Karpas-422 (cell line): Measurements from ENCODE around the gene NLRP6. TPM values are rescaled to one million over a fixed set of nuclear protein-coding genes. Genes with fewer than 3 reads are reported as not detected.
"Not testable (repeated sequence)": the region's sequence is repeated elsewhere in the genome, so short reads cannot be mapped to it uniquely, and the experiment has no call there.

Experiments used
- DNase-seq: peaks from one replicate; pipeline ENCODE4 v3.0.0-alpha.2; 2015
- H2AFZ ChIP-seq: fragments of 200-600 bp; sonication (generic); 2 replicates; pipeline ENCODE4 v1.6.1; 2014; ENCODE audit warnings: antibody characterized with exemption, low read length, mixed read lengths
- H3K27ac ChIP-seq: fragments of 200-600 bp; sonication (generic); 2 replicates; pipeline ENCODE4 v1.5.1; 2014; ENCODE audit warnings: mild to moderate bottlenecking, low read length, moderate library complexity
- H3K27me3 ChIP-seq: fragments of 200-600 bp; sonication (generic); 2 replicates; pipeline ENCODE4 v1.6.1; 2014; ENCODE audit warnings: low read length, mixed read lengths
- H3K36me3 ChIP-seq: fragments of 200-600 bp; sonication (generic); 2 replicates; pipeline ENCODE4 v1.6.1; 2014; ENCODE audit warnings: low read length, mixed read lengths; ENCODE audit not compliant: insufficient read depth
- H3K4me1 ChIP-seq: fragments of 200-600 bp; sonication (generic); 2 replicates; pipeline ENCODE4 v1.6.1; 2014; ENCODE audit warnings: mild to moderate bottlenecking, low read length, mixed read lengths
- H3K4me2 ChIP-seq: fragments of 200-600 bp; sonication (generic); 2 replicates; pipeline ENCODE4 v1.6.1; 2014; ENCODE audit warnings: low read length, low read depth, mild to moderate bottlenecking; ENCODE audit not compliant: poor library complexity, severe bottlenecking
- H3K4me3 ChIP-seq: fragments of 200-600 bp; sonication (generic); 2 replicates; pipeline ENCODE4 v1.5.1; 2014; ENCODE audit warnings: mild to moderate bottlenecking, antibody characterized with exemption, low read length, mixed read lengths
- H3K79me2 ChIP-seq: fragments of 200-600 bp; sonication (generic); 2 replicates; pipeline ENCODE4 v1.6.1; 2014; ENCODE audit warnings: mild to moderate bottlenecking, low read length, mixed read lengths
- H3K9ac ChIP-seq: fragments of 200-600 bp; sonication (generic); 2 replicates; pipeline ENCODE4 v1.6.0; 2014; ENCODE audit warnings: low read length
- H3K9me2 ChIP-seq: fragments of 200-600 bp; sonication (generic), shearing (Covaris generic); replicated peaks from 2 replicates; pipeline ENCODE4 v1.6.0; 2014; ENCODE audit warnings: mild to moderate bottlenecking, low read length, moderate library complexity; ENCODE audit not compliant: insufficient read depth
- H3K9me3 ChIP-seq: fragments of 300-700, 200-600 bp; sonication (generic); 2 replicates; pipeline ENCODE4 v1.6.1; 2014; ENCODE audit warnings: low read length, mixed read lengths
- H4K20me1 ChIP-seq: fragments of 200-600 bp; sonication (generic); 2 replicates; pipeline ENCODE4 v1.6.1; 2014; ENCODE audit warnings: mild to moderate bottlenecking, antibody characterized with exemption, low read length, low read depth; ENCODE audit not compliant: insufficient read depth
- total RNA-seq: library from RNA; depleted of rRNA; stranded (reverse); fragments of >200 nt; shearing (Covaris generic); gene quantifications from 2 replicates; pipeline ENCODE4 v1.2.3, GENCODE V29; 2014; ENCODE audit warnings: low replicate concordance

NLRP6 gene
- total RNA-seq, 1 experiment from 2014 or later: not detected

DNA sequence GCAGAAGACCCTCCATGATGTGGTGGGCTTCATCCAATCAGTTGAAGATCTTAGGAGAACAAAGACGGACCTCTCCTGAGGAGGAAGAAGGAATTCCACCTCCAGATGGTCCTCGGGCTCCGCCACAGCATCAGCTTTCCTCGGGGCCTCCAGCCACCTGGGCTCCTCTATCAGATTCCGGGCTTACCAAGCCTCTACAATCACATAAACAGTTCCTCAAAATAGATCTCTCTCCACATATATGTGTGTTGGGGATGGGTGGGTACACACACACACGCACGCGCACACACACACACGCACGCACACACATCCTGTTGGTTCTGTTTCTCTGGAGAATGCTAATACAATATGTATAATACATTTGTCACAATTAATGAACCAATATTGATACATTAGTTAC, 18.8 kb upstream of the NLRP6 start:
- Histone ChIP-seq H3K4me3 (no peak overlapping the region), H3K4me1 (peaks cover 17% of the 10 kb centered on the region), H2AFZ (no peak overlapping the region), H3K9ac (no peak overlapping the region), H3K27ac (no peak overlapping the region), H3K9me2 (no peaks in the 10 kb centered on the region), H4K20me1 (no peaks in the 10 kb centered on the region), H3K27me3 (no peaks in the 10 kb centered on the region), H3K4me2 (no peak overlapping the region), H3K36me3 (no peaks in the 10 kb centered on the region), H3K9me3 (no peaks in the 10 kb centered on the region), H3K79me2 (no peaks in the 10 kb centered on the region)
- DNase-seq: no peak

DNA sequence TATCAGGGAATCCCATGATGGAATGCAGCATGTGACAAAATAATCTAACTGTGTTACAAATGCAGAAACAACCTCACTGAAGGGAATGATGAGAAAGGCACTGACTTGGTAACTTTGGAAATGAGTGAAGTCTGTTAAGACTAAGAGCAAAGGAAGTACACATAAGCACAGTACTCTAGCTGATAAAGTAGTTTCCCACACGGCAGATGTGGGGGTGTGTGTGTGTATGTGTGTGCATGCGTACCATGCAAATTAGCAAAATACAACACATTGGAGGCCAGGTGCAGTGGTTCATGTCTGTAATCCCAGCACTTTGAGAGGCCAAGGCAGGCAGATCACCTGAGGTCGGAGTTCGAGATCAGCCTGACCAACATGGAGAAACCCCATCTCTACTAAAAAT, 16.6 kb upstream of the NLRP6 start:
- H3K27me3 ChIP-seq: no peaks in the 10 kb centered on the region
- H3K9me2 ChIP-seq: no peaks in the 10 kb centered on the region
- no peak overlapping the region for H3K4me2 ChIP-seq
- DNase-seq: no peak
- H4K20me1 ChIP-seq: no peaks in the 10 kb centered on the region
- H3K9me3 ChIP-seq: no peaks in the 10 kb centered on the region
- peaks cover 19% of the 10 kb centered on the region for H3K4me1 ChIP-seq
- no peak overlapping the region for H3K4me3 ChIP-seq
- no peaks in the 10 kb centered on the region for H3K79me2 ChIP-seq
- H3K9ac ChIP-seq: no peak overlapping the region
- no peak overlapping the region for H2AFZ ChIP-seq
- no peaks in the 10 kb centered on the region for H3K36me3 ChIP-seq
- no peak overlapping the region for H3K27ac ChIP-seq

DNA sequence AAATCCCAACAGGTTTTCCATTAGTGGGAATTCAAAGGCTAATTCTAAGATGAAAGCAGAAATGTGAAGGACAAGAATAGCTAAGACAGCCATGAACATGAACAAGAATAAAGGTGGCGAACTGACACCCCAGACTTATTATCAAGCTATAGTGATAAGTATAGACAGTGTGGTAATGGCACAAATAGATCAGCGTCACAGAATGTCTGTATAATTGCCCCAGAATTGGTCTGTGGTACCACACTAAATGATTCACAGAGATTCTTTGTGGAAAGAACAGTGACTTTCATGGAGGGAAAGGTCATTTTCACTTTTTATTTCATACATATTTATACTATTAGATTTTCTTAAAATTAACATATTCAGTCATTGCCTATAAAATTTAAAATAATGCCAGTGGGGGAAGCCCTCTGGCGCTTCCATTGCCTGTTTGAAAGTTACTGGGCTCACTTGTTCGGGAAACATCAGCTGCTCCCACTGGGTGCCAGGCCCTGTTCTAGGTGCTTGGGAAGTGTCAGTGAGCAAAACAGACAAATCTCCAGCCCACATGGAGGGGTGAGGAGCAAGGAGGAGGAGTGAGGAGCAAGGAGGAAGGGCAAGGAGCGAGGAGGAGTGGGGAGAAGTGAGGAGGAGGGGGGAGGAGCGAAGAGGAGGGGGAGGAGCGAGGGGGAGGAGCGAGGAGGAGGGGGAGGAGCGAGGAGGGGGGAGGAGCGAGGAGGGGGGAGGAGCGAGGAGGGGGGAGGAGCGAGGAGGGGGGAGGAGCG, 11.3 kb upstream of the NLRP6 start:
- H4K20me1 ChIP-seq: no peaks in the 10 kb centered on the region
- H3K4me3 ChIP-seq: no peak overlapping the region
- peaks cover 29% of the 10 kb centered on the region for H3K4me1 ChIP-seq
- H3K79me2 ChIP-seq: no peaks in the 10 kb centered on the region
- H3K9ac ChIP-seq: no peak overlapping the region
- H3K4me2 ChIP-seq: no peak overlapping the region
- no peaks in the 10 kb centered on the region for H3K9me3 ChIP-seq
- peak; percentile 70 for DNase-seq
- H3K9me2 ChIP-seq: no peaks in the 10 kb centered on the region
- no peak overlapping the region for H3K27ac ChIP-seq
- H2AFZ ChIP-seq: no peak overlapping the region
- no peaks in the 10 kb centered on the region for H3K36me3 ChIP-seq
- H3K27me3 ChIP-seq: no peaks in the 10 kb centered on the region

DNA sequence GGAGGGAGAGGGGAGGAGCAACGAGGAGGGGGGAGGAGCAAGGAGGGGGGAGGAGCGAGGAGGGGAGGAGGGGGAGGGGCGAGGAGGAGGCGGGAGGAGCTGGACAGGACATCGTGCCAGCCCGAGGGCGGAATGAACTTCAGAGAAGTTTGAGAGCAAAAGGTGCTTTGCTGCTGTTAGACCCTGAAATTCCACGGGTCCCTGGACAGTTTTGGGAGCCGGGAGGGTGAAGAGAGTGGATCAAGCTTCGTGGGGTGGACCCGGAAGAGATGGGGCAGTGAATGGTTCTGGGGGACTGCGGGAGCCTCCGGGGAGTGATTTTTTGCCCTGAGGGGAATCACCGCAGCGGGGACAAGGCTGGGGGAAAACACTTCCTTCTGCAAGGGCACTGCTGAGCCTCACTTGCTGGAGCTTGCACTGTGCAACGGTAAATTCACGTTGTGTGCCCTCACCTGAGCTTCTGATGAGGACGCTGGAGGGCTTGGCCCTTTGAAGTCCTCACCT, 10.7 kb upstream of the NLRP6 start:
- Histone ChIP-seq H3K4me3 (peak overlapping the region; percentile 63), H3K27ac (peak overlapping the region; percentile 92)

DNA sequence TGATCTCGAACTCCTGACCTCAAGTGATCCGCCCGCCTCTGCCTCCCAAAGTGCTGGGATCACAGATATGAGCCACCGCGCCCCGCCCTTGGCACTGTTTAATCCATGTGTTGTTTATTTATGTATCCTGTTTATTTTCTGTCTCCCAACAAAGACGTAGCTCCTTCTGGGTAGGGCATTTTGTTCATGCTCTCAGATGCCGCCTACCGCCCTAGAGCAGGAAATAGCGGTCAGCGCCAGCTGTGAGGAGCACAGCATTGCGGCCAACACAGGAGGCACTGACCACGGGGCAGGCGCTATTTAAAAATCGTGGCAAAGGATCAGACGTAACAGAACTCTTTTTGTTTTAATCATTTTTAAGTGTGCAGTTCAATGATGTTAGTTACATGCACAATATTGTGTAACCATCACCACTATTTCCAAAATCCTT, 9.5 kb upstream of the NLRP6 start:
- not testable (repeated sequence) for H3K36me3 ChIP-seq, H3K27me3 ChIP-seq, H3K9me2 ChIP-seq, H3K79me2 ChIP-seq, H4K20me1 ChIP-seq, H2AFZ ChIP-seq, H3K9me3 ChIP-seq
- Histone ChIP-seq H3K9ac (peak overlapping the region; percentile 79), H3K4me1 (peaks cover 29% of the 10 kb centered on the region), H3K4me3 (peak overlapping the region; percentile 63), H3K4me2 (peak overlapping the region; percentile 78), H3K27ac (peak overlapping the region; percentile 92)
- peak; percentile 77 for DNase-seq

More for the DNA sequence above, 10.7 kb upstream of the NLRP6 start:
- Histone ChIP-seq H3K4me2 (peak overlapping the region; percentile 78), H3K79me2 (no peaks in the 10 kb centered on the region), H3K27me3 (no peaks in the 10 kb centered on the region), H3K9ac (peak overlapping the region; percentile 79), H3K9me3 (no peaks in the 10 kb centered on the region), H3K4me1 (peaks cover 29% of the 10 kb centered on the region), H4K20me1 (no peaks in the 10 kb centered on the region), H3K9me2 (no peaks in the 10 kb centered on the region), H2AFZ (peak overlapping the region; percentile 27; the same call in 1 of the 2 replicates), H3K36me3 (no peaks in the 10 kb centered on the region)
- peak; percentile 74 for DNase-seq

DNA sequence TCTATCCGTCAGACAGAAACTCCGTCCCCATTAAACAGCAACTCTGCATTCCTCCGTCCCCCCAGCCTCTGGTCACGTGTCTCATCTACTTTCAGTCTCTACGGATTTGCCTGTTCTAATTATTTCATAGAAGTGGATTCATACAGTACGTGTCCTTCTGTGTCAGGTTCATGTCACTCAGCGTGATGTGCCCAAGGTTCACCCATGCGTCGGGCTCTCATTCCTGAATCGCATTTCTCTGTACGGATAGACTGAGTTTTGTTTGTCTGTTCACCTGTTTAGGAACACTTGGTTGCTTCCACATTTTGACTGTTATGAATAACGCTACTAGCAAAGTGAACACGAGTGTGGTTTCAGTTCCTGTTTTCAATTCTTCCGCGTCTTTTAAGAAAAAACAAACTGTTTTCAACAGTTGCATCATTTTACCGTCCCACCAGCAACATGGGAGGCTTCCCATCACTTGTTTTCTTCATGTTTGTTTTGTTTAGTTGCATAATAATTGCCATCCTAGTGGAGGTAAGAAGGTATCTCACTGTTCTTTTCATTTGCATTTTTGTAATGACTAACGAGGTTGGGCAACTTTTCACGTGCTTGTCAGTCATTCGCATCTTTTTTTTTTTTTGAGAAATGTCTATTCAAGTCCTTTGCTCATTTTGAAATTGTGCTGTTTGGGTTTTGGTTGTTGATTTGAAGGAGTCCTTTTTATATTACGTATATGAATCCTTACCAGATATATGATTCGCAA, 8.9 kb upstream of the NLRP6 start:
- Histone ChIP-seq H3K79me2 (no peaks in the 10 kb centered on the region), H3K9ac (peak overlapping the region; percentile 79), H3K4me3 (peak overlapping the region; percentile 63), H3K27ac (peak overlapping the region; percentile 92), H3K36me3 (no peaks in the 10 kb centered on the region), H3K4me2 (peak overlapping the region; percentile 78), H3K4me1 (peaks cover 29% of the 10 kb centered on the region), H4K20me1 (no peaks in the 10 kb centered on the region), H3K9me2 (no peaks in the 10 kb centered on the region), H2AFZ (peak overlapping the region; percentile 90), H3K9me3 (no peaks in the 10 kb centered on the region), H3K27me3 (no peaks in the 10 kb centered on the region)
- DNase-seq: peak; percentile 94

DNA sequence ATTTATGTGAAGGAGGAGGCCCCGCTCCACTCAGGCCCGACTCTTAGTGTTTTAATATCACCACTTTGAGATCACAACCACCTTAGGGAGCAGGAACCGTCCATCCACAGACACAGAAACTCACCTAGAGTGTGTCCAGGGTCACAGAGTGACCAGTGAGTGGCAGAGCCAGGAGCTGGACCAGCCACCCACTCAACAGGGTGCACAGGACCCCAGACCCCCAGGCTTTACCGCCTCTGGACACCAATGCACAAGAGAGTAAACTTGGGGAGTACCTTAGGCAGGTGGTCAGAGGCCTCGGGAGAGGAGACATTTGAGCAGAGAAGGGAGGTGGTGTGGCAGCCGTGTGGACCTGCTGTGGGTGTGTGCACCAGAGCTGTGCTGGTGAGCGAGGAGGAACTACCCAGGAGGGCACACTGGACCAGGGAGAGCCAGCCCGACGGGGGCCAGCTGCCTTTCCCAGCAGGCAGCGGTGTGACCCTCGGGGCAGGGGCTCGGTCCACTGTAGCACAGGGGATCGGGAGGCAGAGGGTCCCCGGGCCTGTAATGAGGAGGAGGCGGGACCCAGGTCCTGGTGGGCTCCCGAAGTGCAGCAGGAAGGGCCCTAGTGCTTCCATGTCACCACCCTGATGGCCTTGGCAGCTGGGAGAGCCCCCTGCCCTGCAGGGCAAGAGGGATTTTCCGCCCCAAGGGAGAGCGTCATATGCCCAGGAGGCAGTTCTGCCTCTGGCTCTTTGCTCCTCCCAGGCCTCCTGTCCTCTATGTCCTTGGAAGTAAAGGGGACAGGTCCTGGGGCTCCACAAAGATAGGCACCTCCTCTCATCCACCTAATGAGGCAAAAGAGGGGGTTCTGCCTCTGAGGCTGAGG, 7.5 kb upstream of the NLRP6 start:
- Histone ChIP-seq H4K20me1 (no peaks in the 10 kb centered on the region), H3K36me3 (no peaks in the 10 kb centered on the region), H3K4me2 (no peak overlapping the region), H3K4me3 (no peak overlapping the region), H3K27me3 (no peaks in the 10 kb centered on the region), H3K4me1 (peaks cover 37% of the 10 kb centered on the region), H2AFZ (no peak overlapping the region), H3K9ac (no peak overlapping the region), H3K9me2 (no peaks in the 10 kb centered on the region), H3K27ac (no peak overlapping the region), H3K9me3 (no peaks in the 10 kb centered on the region), H3K79me2 (no peaks in the 10 kb centered on the region)
- no peak for DNase-seq
